HPDE6-E6E7 (cell line): ENCODE results near the gene GUCY2C.

Experiments used
- DNase-seq: peaks from one replicate; pipeline ENCODE4 v3.0.0; 2011; ENCODE audit warnings: missing footprints; ENCODE audit errors: extremely low spot score

The GUCY2C gene

DNA sequence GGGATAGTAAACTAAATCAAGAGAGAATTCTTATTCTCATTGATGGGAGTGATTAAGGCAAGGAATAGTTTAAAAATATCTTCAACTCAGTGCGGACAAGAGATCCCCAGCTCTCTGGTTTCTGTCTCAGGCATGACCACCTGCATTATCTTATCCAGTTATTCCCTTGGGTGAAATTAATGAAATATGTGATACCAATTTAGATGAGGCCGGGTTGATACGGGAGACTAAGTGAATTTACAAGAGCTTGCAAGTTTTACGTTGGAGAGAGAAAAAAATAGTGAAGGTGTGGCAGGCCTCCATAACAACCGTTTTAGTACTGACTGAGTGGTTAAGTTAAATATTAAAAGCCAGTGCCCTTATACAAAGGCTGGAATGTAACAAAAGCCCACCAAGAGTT is 67.6 kb downstream of the GUCY2C start:
- DNase-seq: no peak

DNA sequence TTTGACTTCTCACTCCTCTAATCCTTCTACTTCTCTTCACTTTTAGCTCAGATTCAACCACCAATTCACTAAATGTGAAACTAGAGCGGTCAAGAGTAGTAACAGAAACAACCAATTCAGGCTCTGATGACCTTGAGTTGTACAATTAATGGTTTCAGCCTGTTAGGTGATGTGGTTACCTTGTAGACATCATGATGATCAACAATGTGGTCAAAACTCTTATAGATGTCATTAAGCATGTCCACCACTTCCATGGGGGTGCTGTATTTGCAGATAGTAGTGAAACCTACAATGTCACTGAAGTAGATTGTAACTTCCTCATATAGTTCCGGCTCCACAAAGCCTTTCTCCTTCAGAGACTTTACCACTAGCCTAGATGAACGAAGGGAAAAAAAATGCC is 74.6 kb downstream of the GUCY2C start:
- no peak for DNase-seq

DNA sequence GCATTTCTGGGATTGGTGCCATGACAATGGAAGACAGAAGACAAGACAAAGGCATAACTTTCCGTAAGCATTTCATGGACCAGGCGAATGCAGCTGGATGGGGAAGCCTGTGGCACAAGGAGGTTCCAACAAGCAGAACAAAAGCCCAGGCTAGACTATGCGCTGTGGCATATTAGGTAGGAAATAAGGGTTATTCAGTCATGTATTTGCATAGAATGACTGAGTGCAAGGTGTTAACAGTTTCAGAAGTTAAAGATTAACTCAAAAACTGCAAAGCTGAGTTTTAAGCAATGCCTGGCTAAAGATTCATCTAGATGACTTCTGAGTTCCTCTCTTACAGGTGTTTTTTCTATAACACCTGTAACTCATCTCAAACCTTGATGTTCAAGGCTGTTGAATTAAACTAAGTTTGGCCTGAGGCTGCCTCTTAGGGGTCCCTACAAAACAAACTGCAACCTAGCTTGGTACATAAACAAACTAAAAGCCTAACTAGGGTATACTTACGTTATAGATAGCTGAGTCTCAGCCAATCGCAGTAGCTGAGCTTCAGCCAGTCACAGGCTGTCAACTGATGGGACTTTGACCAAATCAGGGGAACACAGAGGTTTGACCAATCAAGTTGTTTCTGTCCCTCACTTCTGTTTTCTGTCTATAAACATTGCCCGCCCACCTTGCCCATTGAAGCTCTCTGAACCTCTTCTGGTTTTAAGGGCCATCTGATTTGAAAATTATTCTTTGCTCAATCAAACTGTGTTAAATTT is 76.5 kb downstream of the GUCY2C start:
- no peak for DNase-seq

DNA sequence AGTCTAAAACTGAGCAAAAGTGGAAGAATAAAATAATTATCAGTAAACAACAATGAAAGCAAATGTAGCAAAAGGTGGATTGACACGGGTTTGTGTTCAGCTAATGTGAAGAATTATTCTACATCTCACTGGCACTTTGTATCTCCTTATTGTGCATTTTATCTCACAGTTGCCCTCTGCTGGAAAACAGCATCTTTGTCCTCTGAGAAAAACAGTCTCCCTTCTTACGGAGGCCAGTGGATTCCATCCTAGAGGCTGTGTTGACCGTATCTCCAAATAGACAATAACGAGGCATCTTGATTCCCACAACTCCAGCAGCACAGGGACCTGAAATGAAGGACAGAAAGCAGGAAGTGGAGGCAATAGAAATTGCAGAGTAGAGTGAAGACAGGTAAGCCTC is 77.4 kb downstream of the GUCY2C start:
- DNase-seq: peak; percentile 20

DNA sequence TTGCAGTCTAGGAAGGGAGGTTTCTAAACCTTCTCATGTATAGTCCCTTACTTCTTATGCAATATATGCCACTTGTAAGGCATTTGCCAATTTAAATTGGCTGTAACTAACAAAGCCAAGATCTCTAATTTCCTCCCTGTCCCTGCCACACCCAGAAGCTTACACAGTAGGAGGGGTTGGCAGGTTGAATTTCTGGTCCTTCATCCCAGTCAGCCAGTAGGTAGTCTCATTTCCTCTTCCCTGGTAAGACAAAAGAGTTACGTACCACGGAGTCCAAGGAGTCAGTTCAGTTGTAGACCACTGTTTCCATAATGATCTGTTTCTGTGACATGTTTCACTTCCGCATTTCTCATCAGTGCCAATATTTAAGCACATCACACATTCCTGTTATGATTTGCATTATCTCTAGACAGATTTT is 81.7 kb downstream of the GUCY2C start:
- DNase-seq: peak; percentile 25

DNA sequence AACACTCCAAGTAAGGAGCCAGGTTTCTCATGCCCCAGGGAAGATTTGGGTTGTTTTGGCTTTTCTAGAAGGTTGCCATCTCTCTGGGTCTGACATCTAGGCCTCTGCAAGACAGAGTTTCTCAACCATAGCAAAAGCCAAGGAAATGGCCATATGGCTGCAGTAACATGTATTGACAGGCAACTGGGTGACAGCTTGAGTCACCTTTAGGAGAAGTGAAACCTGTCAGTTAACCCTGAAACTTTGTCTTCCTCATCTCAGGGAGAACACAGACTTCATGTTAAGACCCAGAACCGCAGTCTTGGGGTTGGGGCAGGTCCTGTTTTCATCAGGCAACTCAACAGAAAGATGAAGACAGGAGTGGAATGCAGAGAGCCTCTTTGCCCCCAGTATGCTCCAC is 82.7 kb downstream of the GUCY2C start:
- peak; percentile 31 for DNase-seq

DNA sequence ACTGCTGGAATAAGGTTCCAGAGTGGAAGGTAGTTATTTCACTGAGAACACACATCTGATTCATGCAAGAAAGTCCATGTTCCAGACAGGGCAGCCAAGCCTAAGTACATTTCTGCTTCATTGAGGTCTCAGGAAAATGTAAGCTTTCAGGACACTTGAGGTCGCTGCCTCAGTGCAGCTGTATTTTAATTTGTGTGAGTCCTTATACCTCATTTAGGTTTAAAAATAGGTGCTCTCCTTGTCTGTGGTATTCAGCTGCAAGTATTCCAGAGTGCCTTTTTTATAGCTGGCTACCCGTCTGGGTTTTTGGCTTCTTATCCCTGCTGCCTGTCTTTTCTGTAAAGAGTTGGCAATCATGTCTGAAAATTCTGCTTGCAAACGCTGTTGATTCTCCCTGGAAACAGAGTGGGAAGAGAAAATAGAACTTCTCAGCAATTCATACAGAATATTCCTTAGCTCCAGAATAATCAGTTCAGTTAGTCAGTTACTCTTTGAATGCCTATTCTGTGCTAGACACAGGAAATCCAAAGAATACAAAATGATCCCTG is 83.4 kb downstream of the GUCY2C start:
- no peak for DNase-seq

DNA sequence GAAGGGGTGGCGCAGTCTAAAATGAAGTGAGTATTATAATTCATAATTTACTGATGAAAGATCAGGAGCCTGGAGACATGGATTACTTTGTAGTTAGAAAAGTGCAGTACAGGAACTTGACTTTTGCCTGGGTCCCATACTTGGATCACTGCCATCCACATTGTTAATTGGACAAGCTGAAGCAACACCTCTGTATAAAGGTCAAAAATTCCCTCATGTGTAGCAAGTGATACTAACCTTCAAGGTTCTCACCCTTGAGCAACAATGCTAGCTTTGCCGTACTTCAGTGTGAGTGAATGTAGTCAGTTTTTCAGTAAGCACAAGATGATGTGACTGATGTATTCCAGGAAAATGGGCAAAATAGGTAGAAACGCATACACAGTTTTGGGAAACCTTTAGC is 84.1 kb downstream of the GUCY2C start:
- DNase-seq: no peak

DNA sequence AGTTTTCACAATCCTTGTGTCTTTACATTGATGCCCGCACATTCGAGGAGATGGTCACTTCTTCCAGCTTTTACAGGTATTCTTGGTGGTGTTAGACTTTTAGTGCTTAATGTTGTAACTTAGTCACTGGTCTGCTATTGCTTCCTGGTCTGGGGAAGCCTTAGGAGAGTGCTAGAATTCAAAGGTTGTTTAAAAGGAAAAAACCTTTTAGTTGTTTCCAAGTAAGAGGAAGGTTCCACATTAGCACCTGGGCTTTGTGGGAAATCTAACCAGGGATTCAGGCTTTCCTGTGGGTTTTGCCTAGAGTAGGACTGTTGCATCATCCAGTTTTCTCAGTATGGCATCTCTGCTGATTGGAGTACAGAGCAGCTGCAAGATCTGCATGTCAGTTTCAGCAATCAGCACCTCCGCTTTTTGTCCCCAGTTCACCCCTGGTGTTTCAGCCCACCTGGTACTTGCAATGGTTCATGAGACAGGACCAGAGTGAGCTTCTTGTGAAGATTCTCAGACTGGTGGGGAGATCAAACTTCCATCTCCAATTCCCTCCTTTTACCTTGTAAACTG is 84.7 kb downstream of the GUCY2C start:
- DNase-seq: no peak

DNA sequence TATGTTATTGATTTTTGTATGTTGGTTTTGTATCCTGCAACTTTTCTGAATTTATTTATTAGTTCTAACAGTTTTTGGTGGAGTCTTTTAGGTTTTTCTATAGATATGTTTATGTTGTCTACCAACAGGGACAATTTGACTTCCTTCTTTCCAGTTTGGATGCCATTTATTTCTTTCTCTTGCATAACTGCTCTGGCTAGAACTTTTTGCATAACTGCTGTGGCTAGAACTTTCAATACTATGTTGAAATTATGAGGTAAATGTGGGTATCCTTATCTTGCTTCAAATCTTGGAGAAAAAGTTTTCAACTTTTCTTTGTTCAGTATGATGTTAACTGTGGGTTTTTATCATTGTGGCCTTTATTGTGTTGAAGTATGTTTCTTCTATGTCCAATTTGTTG is 88.8 kb downstream of the GUCY2C start:
- DNase-seq: no peak

DNA sequence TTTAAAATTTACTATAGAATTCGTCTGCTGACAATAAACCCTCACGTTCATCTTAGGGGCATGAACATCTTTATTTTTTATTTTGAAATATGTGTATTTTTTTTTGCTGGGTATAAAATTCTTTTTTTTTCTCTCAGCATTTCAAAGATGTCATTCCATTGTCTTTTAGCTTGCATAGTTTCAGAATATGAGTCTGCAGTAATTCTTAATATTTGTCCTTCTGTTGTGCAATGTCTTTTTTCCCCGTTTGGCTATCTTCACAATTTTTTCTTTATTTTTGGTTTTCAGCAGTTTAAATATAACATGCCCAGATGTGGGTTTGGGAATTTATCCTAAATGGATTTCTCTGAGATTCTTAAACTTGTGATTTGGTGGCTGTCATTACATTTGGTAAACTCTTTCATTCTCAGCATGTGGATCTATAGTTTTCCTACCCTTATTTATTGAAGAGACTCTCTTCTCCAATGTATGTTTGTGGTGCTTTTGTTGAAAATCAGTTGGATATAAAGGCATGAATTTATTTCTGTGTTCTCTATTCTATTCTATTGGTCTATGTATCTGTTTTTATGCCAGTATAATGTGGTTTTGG is 90.9 kb downstream of the GUCY2C start:
- DNase-seq: no peak

DNA sequence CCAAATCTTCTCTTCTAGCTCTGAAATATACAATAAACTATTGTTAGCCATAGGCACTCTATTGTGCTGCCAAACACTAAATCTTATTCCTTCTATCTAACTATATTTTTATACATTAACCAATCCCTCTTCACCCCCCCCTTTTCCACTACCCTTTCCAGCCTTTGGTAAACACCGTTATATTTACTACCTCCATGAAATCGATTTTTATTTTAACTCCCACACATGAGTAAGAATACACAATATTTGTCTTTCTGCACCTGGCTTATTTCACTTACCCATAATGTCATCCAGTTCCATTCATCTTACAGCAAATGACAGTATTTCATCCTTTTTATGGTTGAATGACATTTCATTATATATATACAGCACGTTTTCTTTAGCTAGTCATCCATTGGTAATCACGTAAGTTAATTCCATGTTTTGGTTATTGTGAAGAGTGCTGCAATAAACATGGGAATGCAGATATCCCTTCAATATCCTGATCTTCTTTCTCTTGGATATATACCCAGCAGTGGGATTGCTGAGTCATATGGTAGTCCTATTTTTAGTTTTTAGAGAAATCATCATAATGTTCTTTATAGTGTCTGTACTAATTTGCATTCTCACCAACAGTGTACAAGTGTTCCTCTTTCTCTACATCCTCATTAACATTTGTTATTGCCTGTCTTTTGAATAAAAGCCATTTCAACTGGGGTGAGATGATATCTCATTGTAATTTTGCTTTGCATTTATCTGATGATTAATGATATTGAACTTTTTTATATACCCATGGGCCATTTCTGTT is 94.5 kb downstream of the GUCY2C start:
- DNase-seq: no peak

DNA sequence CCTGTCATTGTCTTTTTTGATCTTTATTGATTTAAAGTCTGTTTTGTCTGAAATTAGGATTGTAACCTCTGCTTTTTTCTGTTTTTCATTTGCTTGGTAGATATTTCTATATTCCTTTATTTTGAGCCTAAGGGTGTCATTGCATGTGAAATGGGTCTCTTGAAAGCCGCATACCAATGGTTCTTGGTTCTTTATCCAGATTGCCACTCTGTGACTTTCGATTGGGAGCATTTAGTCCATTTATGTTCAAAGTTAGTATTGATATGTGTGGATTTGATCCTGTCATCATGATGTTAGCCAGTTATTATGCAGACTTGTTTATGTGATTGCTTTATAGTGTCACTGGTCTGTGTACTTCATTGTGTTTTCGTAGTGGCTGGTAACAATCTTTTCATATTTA is 98.9 kb downstream of the GUCY2C start:
- no peak for DNase-seq

DNA sequence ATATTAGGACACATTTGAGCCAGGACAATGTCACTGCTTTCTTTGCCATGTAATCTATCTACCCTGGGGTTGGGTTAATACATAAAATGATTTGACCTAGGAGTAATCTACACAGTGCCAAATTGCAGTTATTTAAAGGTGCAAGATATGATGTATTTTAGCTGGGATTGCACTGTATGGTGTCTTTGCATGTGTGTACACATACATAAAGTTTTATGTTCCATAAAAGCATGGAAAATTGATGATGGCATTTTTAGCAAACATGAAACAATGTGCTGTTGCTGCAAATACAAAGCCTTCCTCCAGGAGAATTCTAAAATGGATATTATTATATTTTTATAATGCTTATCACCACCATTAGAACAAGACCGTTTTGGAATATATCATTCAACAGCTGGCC is 104.7 kb downstream of the GUCY2C start:
- DNase-seq: no peak

DNA sequence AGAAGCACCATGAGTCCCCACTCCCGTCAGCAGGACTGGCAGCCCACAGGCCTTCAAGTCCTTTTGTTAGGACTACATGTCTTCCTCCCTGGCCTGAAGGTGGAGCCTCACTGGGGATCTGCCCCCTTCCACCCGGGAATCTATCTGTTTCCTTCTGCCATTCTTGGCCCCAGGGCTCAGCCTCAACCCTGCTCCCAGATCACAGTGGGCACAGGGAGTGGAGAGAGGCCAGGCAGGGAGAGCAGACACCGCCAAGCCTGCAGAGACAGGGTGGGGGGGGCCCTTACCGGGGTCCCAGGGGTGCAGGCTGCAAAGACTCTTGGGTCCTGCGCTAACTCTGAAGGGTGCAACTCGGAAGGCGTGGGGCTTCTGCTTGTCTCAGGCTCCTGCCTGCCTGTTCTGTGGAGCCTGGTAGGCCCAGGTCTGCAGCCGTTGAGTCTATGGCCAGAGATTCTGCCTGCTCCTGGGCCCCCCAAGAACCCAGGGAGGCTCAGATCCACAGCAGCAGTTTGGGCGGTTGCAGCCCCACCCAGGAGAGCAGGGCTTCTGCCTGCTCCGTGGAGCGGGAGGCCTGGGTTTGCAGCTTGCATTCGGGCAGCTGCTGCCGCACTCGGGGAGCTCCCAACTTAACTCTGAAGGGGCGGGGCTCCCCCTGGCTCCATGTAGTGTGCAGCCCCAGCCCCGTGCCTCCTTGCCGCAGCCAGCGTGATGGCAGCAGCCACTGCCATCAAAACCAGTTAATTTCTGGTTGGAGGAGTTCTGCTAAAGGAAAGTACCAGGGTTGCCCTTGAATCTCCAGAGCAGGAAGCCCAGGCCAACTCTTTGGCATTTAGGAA is 107.0 kb downstream of the GUCY2C start:
- DNase-seq: no peak

DNA sequence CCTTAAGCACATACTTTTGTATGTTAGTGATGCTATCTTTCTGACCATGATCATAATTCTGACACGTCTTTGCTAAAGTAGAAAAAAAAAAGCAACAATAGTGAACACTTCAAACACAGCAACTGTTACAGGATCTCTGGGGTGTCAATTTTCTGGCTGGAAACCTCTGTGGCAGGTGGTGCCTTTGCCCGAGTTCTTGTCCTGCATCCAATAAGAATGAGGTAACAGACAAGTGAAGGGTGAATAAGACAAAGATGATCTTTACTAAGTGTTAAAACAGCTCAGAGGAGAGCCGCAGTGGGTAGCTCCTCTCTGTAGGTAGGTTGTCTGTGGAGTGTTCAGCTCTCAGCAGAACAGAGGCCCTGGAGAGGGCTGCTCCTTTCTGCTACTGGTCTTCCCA is 107.8 kb downstream of the GUCY2C start:
- DNase-seq: no peak

DNA sequence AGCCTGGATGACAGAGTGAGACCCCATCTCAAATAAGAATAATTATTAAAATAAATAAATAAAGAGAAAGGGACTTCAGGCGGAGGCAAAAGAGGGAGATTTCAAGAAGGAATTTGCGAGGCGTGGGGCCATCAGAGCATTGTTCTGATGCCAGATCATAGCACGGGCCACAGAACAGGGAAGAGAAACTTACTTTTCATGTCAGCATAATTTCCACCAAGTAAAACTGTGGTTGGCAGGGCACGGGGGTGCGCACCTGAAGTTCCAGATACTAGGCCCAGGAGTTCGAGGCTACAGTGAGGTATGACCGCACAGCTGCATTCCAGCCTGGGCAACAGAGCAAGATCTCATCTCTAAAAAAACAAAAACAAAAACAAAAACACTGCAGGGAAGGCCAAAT is 117.8 kb downstream of the GUCY2C start:
- no peak for DNase-seq

DNA sequence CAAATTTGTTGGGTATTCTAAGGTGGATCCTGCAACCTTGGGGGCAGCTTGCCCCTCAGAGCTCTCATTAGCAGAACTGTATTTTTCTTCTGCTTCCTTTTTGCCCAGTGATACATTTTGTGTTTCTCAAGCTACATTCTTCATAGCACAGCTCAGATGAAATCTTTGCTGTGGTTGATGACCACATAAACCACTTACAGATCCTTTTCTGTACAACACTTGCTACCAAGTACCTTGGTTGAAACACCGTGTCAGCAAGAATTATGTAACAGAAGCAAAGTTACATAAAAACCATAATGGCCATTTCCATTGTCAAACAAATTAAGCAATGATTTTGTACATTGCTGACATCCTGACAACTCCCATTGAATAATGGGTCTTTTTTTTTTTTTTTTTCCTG is 119.1 kb downstream of the GUCY2C start:
- DNase-seq: no peak

DNA sequence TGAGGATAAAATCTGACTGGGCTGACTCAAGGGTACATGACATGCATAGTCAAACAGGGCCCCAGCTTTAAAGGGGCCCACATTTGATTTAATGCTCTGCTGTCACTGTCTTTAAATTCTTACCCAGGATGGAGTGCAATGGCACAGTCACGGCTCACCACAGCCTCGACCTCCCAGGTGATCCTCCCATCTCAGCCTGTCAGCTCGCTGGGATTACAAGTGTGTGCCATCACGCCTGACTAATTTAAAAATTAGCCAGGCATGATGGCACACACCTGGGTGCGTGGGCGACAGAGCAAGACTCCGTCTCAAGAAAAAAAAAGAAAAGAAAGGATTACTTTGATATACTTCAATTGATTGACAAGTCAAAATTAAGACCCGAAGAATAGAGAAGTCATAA is 119.5 kb downstream of the GUCY2C start:
- DNase-seq: no peak

DNA sequence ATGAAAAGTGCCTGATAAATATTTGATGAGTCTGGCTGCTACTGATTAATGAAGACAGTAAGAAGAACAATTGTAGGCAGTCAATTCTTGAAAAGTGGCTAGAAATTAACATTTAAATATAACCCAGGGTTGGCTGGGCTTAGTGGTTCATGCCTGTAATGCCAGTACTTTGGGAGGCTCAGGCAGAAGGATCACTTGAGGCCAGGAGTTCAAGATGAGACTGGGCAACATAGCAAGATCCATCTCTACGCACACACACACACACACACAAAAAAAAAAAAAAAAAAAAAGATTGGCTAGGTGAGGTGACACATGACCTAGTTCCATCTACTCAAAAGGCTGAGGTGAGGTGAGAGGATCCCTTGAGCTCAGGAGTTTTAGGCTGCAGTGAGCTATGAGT is 120.8 kb downstream of the GUCY2C start:
- no peak for DNase-seq

DNA sequence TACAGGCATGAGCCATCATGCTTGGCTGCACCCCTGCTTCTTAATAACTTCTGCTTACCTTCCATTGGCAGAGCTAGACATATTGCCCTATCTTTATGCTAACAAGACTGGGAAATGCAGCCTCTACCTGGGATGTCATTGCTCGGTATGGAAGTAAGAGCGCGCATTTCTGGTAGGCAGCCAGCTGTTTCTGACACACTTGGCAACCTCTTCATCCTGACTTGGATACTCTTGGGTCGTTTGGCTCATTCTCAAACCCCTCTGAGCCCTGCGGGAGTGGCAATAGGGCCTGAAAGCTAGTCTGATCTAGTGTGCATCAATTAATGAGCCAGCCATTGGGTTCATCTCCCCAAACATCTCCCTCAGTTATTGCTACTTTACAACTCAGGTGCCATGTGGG is 123.3 kb downstream of the GUCY2C start:
- no peak for DNase-seq
